Measurements from ENCODE around the gene B3GALT4. TPM values are rescaled to one million over a fixed set of nuclear protein-coding genes. Genes with fewer than 3 reads are reported as not detected.

B3GALT4 gene
- total RNA-seq, 1 donor from 2014 or later, result 15.9 TPM

- H3K4me1 ChIP-seq, result peaks cover 7 to 18% of the 10 kb centered on the region in 2 donors
- no peaks in the 10 kb centered on the region for H3K27me3 ChIP-seq
- peak overlapping the region; percentile 97 to 98 for H3K27ac ChIP-seq
- intact Hi-C loops (cut with DNase I), result loop anchor here (1.0 to 5.0 kb wide), 6 partner anchors 10 to 128 kb away; partner anchors contain the start of genes KIFC1, PFDN6, RXRB and SLC39A7
- peak in 1 of 2 donors; percentile 94 for DNase-seq (ENCODE audit: low spot score in 2 of 2)
- H3K36me3 ChIP-seq, result peaks cover 33 to 43% of the 10 kb centered on the region in 2 donors
- H3K9me3 ChIP-seq, result no peaks in the 10 kb centered on the region
- peak overlapping the region; percentile 96 to 97 for H3K4me3 ChIP-seq
- peak; percentile 65 to 76 (median 75) for TF ChIP-seq CTCF (IDR thresholded peaks at IDR 0.05)
These were observed 22.5 kb downstream of the B3GALT4 start for GRCh38 chr6:33299237-33299944.

GRCh38 chr6:33301877-33302276, 25.0 kb downstream of the B3GALT4 start:
- H3K4me1 ChIP-seq, result peaks cover 7 to 18% of the 10 kb centered on the region in 2 donors
- TF ChIP-seq CTCF (IDR thresholded peaks at IDR 0.05), result no peak

GRCh38 chr6:33304216-33304615, 27.3 kb downstream of the B3GALT4 start:
- TF ChIP-seq CTCF (IDR thresholded peaks at IDR 0.05), result no peak
- peaks cover 0 to 10% of the 10 kb centered on the region in 2 donors for H3K4me1 ChIP-seq
- no peak overlapping the region for H3K4me3 ChIP-seq
- H3K9me3 ChIP-seq, result no peaks in the 10 kb centered on the region
- DNase-seq (ENCODE audit: low spot score in 2 of 2), result no peak
- H3K27ac ChIP-seq, result no peak overlapping the region
- intact Hi-C loops (cut with DNase I), result no loop called here
- H3K27me3 ChIP-seq, result no peaks in the 10 kb centered on the region
- H3K36me3 ChIP-seq, result peaks cover 23 to 31% of the 10 kb centered on the region in 2 donors

More at GRCh38 chr6:33301877-33302276, 25.0 kb downstream of the B3GALT4 start:
- Histone ChIP-seq H3K9me3 (no peaks in the 10 kb centered on the region), H3K27ac (no peak overlapping the region), H3K36me3 (peaks cover 23 to 27% of the 10 kb centered on the region in 2 donors), H3K4me3 (no peak overlapping the region), H3K27me3 (no peaks in the 10 kb centered on the region)
- intact Hi-C loops (cut with DNase I), result no loop called here
- DNase-seq (ENCODE audit: low spot score in 2 of 2), result no peak

GRCh38 chr6:33305052-33305451, 28.1 kb downstream of the B3GALT4 start:
- no peak for TF ChIP-seq CTCF (IDR thresholded peaks at IDR 0.05)
- H3K27me3 ChIP-seq, result no peaks in the 10 kb centered on the region
- peaks cover 0 to 7% of the 10 kb centered on the region in 2 donors for H3K4me1 ChIP-seq
- H3K27ac ChIP-seq, result no peak overlapping the region
- H3K4me3 ChIP-seq, result no peak overlapping the region
- H3K36me3 ChIP-seq, result peaks cover 23 to 31% of the 10 kb centered on the region in 2 donors
- no peak for DNase-seq (ENCODE audit: low spot score in 2 of 2)
- intact Hi-C loops (cut with DNase I), result no loop called here
- H3K9me3 ChIP-seq, result no peaks in the 10 kb centered on the region

GRCh38 chr6:33306356-33306755, 29.4 kb downstream of the B3GALT4 start:
- Histone ChIP-seq H3K36me3 (peaks cover 29 to 31% of the 10 kb centered on the region in 2 donors), H3K27ac (no peak overlapping the region), H3K4me1 (no peaks in the 10 kb centered on the region), H3K9me3 (no peaks in the 10 kb centered on the region), H3K4me3 (no peak overlapping the region), H3K27me3 (no peaks in the 10 kb centered on the region)
- intact Hi-C loops (cut with DNase I), result no loop called here
- DNase-seq (ENCODE audit: low spot score in 2 of 2), result no peak
- no peak for TF ChIP-seq CTCF (IDR thresholded peaks at IDR 0.05)

All from ascending aorta (tissue), 2 donors.